Natural killer cell (primary cell): ENCODE measurements around the gene PKD2L1. TPM values are rescaled to one million over a fixed set of nuclear protein-coding genes. Genes with fewer than 3 reads are reported as not detected.

ENCODE experiments used
- ATAC-seq, 3 donors: fragments of 150-1000 bp in 2 of 3; fragments of 200-7000 bp in 1 of 3; cut with Tn5 transposase; 1 replicate in 1 of 3; 2 replicates in 2 of 3; pipeline ENCODE4 v1.10.0; 2021; ENCODE audit warnings: mild to moderate bottlenecking in 2 of 3, moderate library complexity in 2 of 3
- DNase-seq, 2 donors: peaks; one replicate each; pipeline versions ENCODE4 v3.0.0 to v3.0.0-alpha.2; 2013 to 2021; ENCODE audit warnings: mixed read lengths in 1 of 2
- H3K27ac ChIP-seq: one replicate; pipeline ENCODE4 v1.5.1; 2013; ENCODE audit warnings: mild to moderate bottlenecking, low read length
- H3K27me3 ChIP-seq: one replicate; pipeline ENCODE4 v1.6.1; 2013; ENCODE audit warnings: low read length; ENCODE audit not compliant: control insufficient read depth, insufficient read depth
- H3K36me3 ChIP-seq: one replicate; pipeline ENCODE4 v1.6.1; 2013; ENCODE audit warnings: low read length; ENCODE audit not compliant: control insufficient read depth, insufficient read depth
- H3K4me1 ChIP-seq: one replicate; pipeline ENCODE4 v1.6.1; 2013; ENCODE audit warnings: low read length; ENCODE audit not compliant: control insufficient read depth, insufficient read depth
- H3K4me3 ChIP-seq: one replicate; pipeline ENCODE4 v1.5.1; 2013; ENCODE audit warnings: low read length
- H3K9me3 ChIP-seq: one replicate; pipeline ENCODE4 v1.6.1; 2013; ENCODE audit warnings: low read length; ENCODE audit not compliant: control insufficient read depth, insufficient read depth
- H3K27ac Mint-ChIP-seq, 2 donors: one replicate each; pipeline ENCODE4 v1.8.0; 2022; ENCODE audit warnings: mild to moderate bottlenecking in 2 of 2, mixed read lengths in 2 of 2, moderate library complexity in 1 of 2
- H3K27me3 Mint-ChIP-seq, 2 donors: one replicate each; pipeline ENCODE4 v1.8.0; 2022; ENCODE audit warnings: low read depth in 2 of 2, mixed read lengths in 2 of 2
- H3K36me3 Mint-ChIP-seq: one replicate; pipeline ENCODE4 v1.8.0; 2022; ENCODE audit warnings: mixed read lengths
- H3K4me1 Mint-ChIP-seq, 2 donors: one replicate each; pipeline ENCODE4 v1.8.0; 2022; ENCODE audit warnings: mixed read lengths in 2 of 2
- H3K4me3 Mint-ChIP-seq: one replicate; pipeline ENCODE4 v1.8.0; 2022; ENCODE audit warnings: mild to moderate bottlenecking, moderate library complexity, mixed read lengths
- H3K9me3 Mint-ChIP-seq, 2 donors: one replicate each; pipeline ENCODE4 v1.8.0; 2022; ENCODE audit warnings: mixed read lengths in 2 of 2
- WGBS: methylation state at CpG from one replicate; pipeline ENCODE4 v1.1.7; 2013; ENCODE audit warnings: missing lambda C conversion rate; ENCODE audit not compliant: insufficient coverage; 5-methylcytosine and 5-hydroxymethylcytosine counted together
- intact Hi-C: fragments of 100-400 bp; cut with micrococcal nuclease; formaldehyde crosslinking; loops from one replicate; pipeline ENCODE4 v1.14.2; 2022
- total RNA-seq, 4 donors: library from RNA; stranded (reverse); fragments of 120-200 nt in 1 of 4; gene quantifications; one replicate each; pipeline versions ENCODE4 v1.2.3 to v1.2.4, GENCODE V29; 2013 to 2022
- TF ChIP-seq, protein P1 (sequence below): fragments of 200-600 bp; IDR thresholded peaks from one replicate; pipeline ENCODE4 v1.8.0; 2022; ENCODE audit warnings: antibody characterized with exemption

Gene PKD2L1
- total RNA-seq, 3 donors from 2014 or later (not counting 1 experiment from before 2014, with no cell fraction given), result not detected

DNA sequence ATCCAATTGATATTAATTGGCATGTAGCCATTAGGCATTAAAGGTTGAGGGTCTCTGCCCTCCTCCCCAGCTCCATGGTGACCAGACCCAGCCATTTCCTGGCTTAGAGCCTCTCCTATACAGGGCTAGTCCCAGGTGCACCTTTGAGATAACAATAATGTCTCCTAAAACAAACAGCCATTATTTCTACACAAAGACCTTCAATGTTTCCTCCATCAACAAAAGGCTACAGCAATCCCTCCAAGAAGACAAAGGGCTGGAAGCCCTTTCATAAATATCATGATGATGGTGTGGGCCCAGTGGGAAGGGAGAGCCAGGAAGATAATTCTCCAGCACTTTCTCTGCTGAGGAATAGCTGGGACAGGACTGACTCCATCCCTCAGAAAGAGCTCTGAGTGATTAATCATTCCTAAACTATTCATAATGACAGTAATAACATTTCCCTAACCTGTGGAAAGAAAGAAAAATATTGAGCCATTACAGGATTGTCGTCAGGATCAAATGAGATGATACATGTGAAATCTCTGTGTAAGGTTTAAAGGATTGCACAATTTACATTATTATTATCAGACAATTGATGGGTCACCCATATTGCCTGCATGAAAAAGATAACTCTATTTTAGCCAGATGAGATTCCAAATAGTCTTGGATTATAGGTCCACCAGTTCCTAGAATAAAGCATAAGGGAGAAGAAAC, 10.2 kb downstream of the PKD2L1 start:
- Mint-ChIP-seq H3K27me3 (peaks cover 20 to 34% of the 10 kb centered on the region in 2 donors), H3K4me1 (no peaks in the 10 kb centered on the region), H3K4me3 (no peak overlapping the region), H3K9me3 (no peaks in the 10 kb centered on the region), H3K27ac (no peak overlapping the region), H3K36me3 (no peaks in the 10 kb centered on the region)
- intact Hi-C loops, result no loop called here
- no peaks in the 10 kb centered on the region for H3K9me3 ChIP-seq
- ATAC-seq, result no peak
- H3K4me3 ChIP-seq, result no peak overlapping the region
- H3K4me1 ChIP-seq, result no peaks in the 10 kb centered on the region
- no peaks in the 10 kb centered on the region for H3K36me3 ChIP-seq
- H3K27me3 ChIP-seq, result peaks cover 2% of the 10 kb centered on the region
- WGBS, result no CpG with 5 or more reads among the region's 1 CpG
- DNase-seq, result no peak
- TF ChIP-seq, protein P1, sequence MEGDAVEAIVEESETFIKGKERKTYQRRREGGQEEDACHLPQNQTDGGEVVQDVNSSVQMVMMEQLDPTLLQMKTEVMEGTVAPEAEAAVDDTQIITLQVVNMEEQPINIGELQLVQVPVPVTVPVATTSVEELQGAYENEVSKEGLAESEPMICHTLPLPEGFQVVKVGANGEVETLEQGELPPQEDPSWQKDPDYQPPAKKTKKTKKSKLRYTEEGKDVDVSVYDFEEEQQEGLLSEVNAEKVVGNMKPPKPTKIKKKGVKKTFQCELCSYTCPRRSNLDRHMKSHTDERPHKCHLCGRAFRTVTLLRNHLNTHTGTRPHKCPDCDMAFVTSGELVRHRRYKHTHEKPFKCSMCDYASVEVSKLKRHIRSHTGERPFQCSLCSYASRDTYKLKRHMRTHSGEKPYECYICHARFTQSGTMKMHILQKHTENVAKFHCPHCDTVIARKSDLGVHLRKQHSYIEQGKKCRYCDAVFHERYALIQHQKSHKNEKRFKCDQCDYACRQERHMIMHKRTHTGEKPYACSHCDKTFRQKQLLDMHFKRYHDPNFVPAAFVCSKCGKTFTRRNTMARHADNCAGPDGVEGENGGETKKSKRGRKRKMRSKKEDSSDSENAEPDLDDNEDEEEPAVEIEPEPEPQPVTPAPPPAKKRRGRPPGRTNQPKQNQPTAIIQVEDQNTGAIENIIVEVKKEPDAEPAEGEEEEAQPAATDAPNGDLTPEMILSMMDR, result no peak
- H3K27ac ChIP-seq, result no peak overlapping the region

GRCh38 chr10:100318207-100318606, 11.8 kb downstream of the PKD2L1 start:
- Histone ChIP-seq H3K27me3 (peaks cover 2% of the 10 kb centered on the region), H3K4me3 (no peak overlapping the region), H3K36me3 (no peaks in the 10 kb centered on the region), H3K4me1 (no peaks in the 10 kb centered on the region), H3K27ac (no peak overlapping the region), H3K9me3 (no peaks in the 10 kb centered on the region)
- intact Hi-C loops, result no loop called here
- Mint-ChIP-seq H3K4me1 (no peaks in the 10 kb centered on the region), H3K4me3 (no peak overlapping the region), H3K27me3 (peaks cover 24 to 36% of the 10 kb centered on the region in 2 donors), H3K9me3 (no peaks in the 10 kb centered on the region), H3K27ac (no peak overlapping the region), H3K36me3 (no peaks in the 10 kb centered on the region)
- DNase-seq (no peak), ATAC-seq (no peak)
- WGBS, result 82% methylated on average over 4 of the region's 4 CpGs
- TF ChIP-seq, protein P1, result no peak

- no peak overlapping the region for H3K27ac ChIP-seq
- ATAC-seq (no peak), DNase-seq (no peak)
- H3K4me1 ChIP-seq, result no peaks in the 10 kb centered on the region
- peaks cover 7% of the 10 kb centered on the region for H3K27me3 ChIP-seq
- no peaks in the 10 kb centered on the region for H3K36me3 ChIP-seq
- H3K4me3 ChIP-seq, result no peak overlapping the region
- H3K9me3 ChIP-seq, result no peaks in the 10 kb centered on the region
- Mint-ChIP-seq H3K4me3 (no peak overlapping the region), H3K27me3 (peaks cover 28 to 40% of the 10 kb centered on the region in 2 donors), H3K4me1 (no peaks in the 10 kb centered on the region), H3K36me3 (no peaks in the 10 kb centered on the region), H3K27ac (no peak overlapping the region), H3K9me3 (no peaks in the 10 kb centered on the region)
- WGBS, result 88% methylated on average over 4 of the region's 4 CpGs
- TF ChIP-seq, protein P1, result no peak
- intact Hi-C loops, result no loop called here
Observed at GRCh38 chr10:100315615-100316014, 14.4 kb downstream of the PKD2L1 start.

DNA sequence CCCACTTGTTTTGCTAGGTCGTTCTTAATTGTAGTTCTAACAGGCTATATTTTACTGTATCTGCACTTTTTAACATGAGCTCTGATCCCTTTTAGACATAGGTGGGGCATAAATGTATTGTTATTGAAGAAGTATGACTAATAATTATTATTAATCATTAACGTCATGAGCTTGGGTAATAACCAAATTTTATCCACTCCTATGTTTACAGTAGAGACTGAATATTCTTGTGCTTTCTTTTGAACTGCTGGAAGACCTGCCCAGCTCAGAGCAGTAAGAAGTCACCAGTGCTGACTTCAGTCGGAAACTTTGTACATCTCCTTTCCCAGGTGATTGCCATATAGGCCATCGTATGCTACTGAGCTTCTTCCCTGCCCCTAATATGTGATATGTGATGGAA, 18.7 kb downstream of the PKD2L1 start:
- Mint-ChIP-seq H3K27me3 (peaks cover 19 to 43% of the 10 kb centered on the region in 2 donors), H3K4me3 (no peak overlapping the region), H3K4me1 (no peaks in the 10 kb centered on the region), H3K9me3 (no peaks in the 10 kb centered on the region), H3K27ac (no peak overlapping the region), H3K36me3 (no peaks in the 10 kb centered on the region)
- H3K9me3 ChIP-seq, result no peaks in the 10 kb centered on the region
- no peak for ATAC-seq
- no peaks in the 10 kb centered on the region for H3K4me1 ChIP-seq
- TF ChIP-seq, protein P1, result no peak
- intact Hi-C loops, result no loop called here
- H3K27ac ChIP-seq, result no peak overlapping the region
- no peak overlapping the region for H3K4me3 ChIP-seq
- H3K36me3 ChIP-seq, result no peaks in the 10 kb centered on the region
- H3K27me3 ChIP-seq, result peaks cover 8% of the 10 kb centered on the region
- WGBS, result 66% methylated on average over 2 of the region's 4 CpGs
- no peak for DNase-seq
